Measurements from ENCODE around the gene EPHA7.

GRCh38 chr6:93218096-93218495 lies 201.3 kb downstream of the EPHA7 start:
- TF ChIP-seq CTCF (IDR thresholded peaks at IDR 0.05; ENCODE audit: extremely low read depth in 1 of 2, insufficient read depth in 1 of 2, low read depth in 1 of 2, low read length in 2 of 2) (no peak), GATA2 (IDR thresholded peaks at IDR 0.05; ENCODE audit: insufficient read depth, insufficient read length, low read depth, low read length) (no peak)

Measured in endothelial cell of umbilical vein (primary cell).